WTC11 (cell line): Measurements from ENCODE around the gene ZXDC. TPM values are rescaled to one million over a fixed set of nuclear protein-coding genes. Genes with fewer than 3 reads are reported as not detected.

Experiments used
- ATAC-seq: fragments of 200-7000 bp; cut with Tn5 transposase; 2 replicates; pipeline ENCODE4 v1.10.0; 2021; ENCODE audit warnings: mild to moderate bottlenecking, moderate library complexity
- CTCF ChIA-PET: fragments of 300-600 bp; sonication (Branson Sonifier 250); formaldehyde crosslinking; loops from one replicate; lab custom pipeline; 2021; ENCODE audit warnings: antibody characterized with exemption; lab: Charles Lee
- POLR2A ChIA-PET: fragments of 350-600 bp; sonication (Branson Sonifier 250); formaldehyde crosslinking; loops from one replicate; lab custom pipeline; 2021; ENCODE audit warnings: antibody characterized with exemption; lab: Charles Lee
- DNase-seq: peaks from one replicate; pipeline ENCODE4 v3.0.0; 2021; ENCODE audit warnings: low spot score
- H3K27ac Mint-ChIP-seq: 2 replicates; pipeline ENCODE4 v1.8.0; 2021; ENCODE audit warnings: mixed read lengths
- H3K27me3 Mint-ChIP-seq: 2 replicates; pipeline ENCODE4 v1.8.0; 2021; ENCODE audit warnings: low read depth, mild to moderate bottlenecking, moderate library complexity, mixed read lengths
- H3K36me3 Mint-ChIP-seq: 2 replicates; pipeline ENCODE4 v1.8.0; 2021; ENCODE audit warnings: mixed read lengths
- H3K4me1 Mint-ChIP-seq: 2 replicates; pipeline ENCODE4 v1.8.0; 2022; ENCODE audit warnings: mixed read lengths
- H3K4me3 Mint-ChIP-seq: 2 replicates; pipeline ENCODE4 v1.8.0; 2021; ENCODE audit warnings: mild to moderate bottlenecking, moderate library complexity, mixed read lengths
- H3K9me3 Mint-ChIP-seq: 2 replicates; pipeline ENCODE4 v1.8.0; 2021; ENCODE audit warnings: mixed read lengths
- ATF1 ChIP-seq: sonication (generic); formaldehyde crosslinking; IDR thresholded peaks from 2 replicates; pipeline ENCODE4 v1.8.1; 2023; ENCODE audit warnings: mild to moderate bottlenecking, moderate library complexity, missing genetic modification reagents
- FOXP4 ChIP-seq: sonication (generic); formaldehyde crosslinking; IDR thresholded peaks from 2 replicates; pipeline ENCODE4 v1.8.0; 2022; ENCODE audit warnings: mild to moderate bottlenecking, missing genetic modification reagents
- IRF1 ChIP-seq: sonication (generic); formaldehyde crosslinking; IDR thresholded peaks from 2 replicates; pipeline ENCODE4 v1.8.0; 2023; ENCODE audit warnings: missing genetic modification reagents
- JAZF1 ChIP-seq: fragments of 250-450 bp; sonication (Bioruptor Pico); IDR thresholded peaks from 2 replicates; pipeline ENCODE4 v1.9.0; 2021; ENCODE audit warnings: moderate library complexity, mild to moderate bottlenecking, inconsistent platforms
- KAT7 ChIP-seq: sonication (generic); formaldehyde crosslinking; IDR thresholded peaks from 2 replicates; pipeline ENCODE4 v1.8.1; 2023; ENCODE audit warnings: missing genetic modification reagents, mild to moderate bottlenecking, borderline replicate concordance
- SP1 ChIP-seq: sonication (generic); formaldehyde crosslinking; conservative IDR thresholded peaks from 2 replicates; pipeline ENCODE4 v1.8.1; 2022; ENCODE audit warnings: missing genetic modification reagents
- TEAD1 ChIP-seq: sonication (generic); formaldehyde crosslinking; IDR thresholded peaks from 2 replicates; pipeline ENCODE4 v1.8.0; 2022; ENCODE audit warnings: mild to moderate bottlenecking, missing genetic modification reagents
- ZNF219 ChIP-seq: sonication (generic); formaldehyde crosslinking; IDR thresholded peaks from 2 replicates; pipeline ENCODE4 v1.8.0; 2023; ENCODE audit warnings: missing genetic modification reagents, mild to moderate bottlenecking, borderline replicate concordance
- ZNF263 ChIP-seq: sonication (generic); formaldehyde crosslinking; IDR thresholded peaks from 2 replicates; pipeline ENCODE4 v1.8.1; 2022; ENCODE audit warnings: low read depth, mild to moderate bottlenecking, moderate library complexity, missing genetic modification reagents
- total RNA-seq: library from RNA; stranded (reverse); gene quantifications from 3 replicates; pipeline ENCODE4 v1.2.3, GENCODE V29; 2021
- TF ChIP-seq, protein P1 (sequence below): sonication (generic); formaldehyde crosslinking; IDR thresholded peaks from 2 replicates; pipeline ENCODE4 v1.8.0; 2023; ENCODE audit warnings: missing genetic modification reagents, mild to moderate bottlenecking, borderline replicate concordance
- TF ChIP-seq, protein P2 (sequence below): sonication (generic); formaldehyde crosslinking; IDR thresholded peaks from 2 replicates; pipeline ENCODE4 v1.8.1; 2023; ENCODE audit warnings: mild to moderate bottlenecking, missing genetic modification reagents, borderline replicate concordance
- TF ChIP-seq, protein P3 (sequence below): sonication (generic); formaldehyde crosslinking; IDR thresholded peaks from 2 replicates; pipeline ENCODE4 v1.8.1; 2022; ENCODE audit warnings: low read depth, mild to moderate bottlenecking, moderate library complexity, missing genetic modification reagents, borderline replicate concordance
- TF ChIP-seq, protein P4 (sequence below): sonication (generic); formaldehyde crosslinking; IDR thresholded peaks from 2 replicates; pipeline ENCODE4 v1.8.1; 2022; ENCODE audit warnings: missing genetic modification reagents, borderline replicate concordance
- TF ChIP-seq, protein P5 (sequence below): sonication (generic); formaldehyde crosslinking; IDR thresholded peaks from 2 replicates; pipeline ENCODE4 v1.8.1; 2023; ENCODE audit warnings: mild to moderate bottlenecking, missing genetic modification reagents, moderate library complexity

The ZXDC gene
- total RNA-seq, 1 experiment from 2014 or later: 34.7 TPM

GRCh38 chr3:126397610-126398422 is 77.9 kb downstream of the ZXDC start:
- no peak overlapping the region for H3K27ac Mint-ChIP-seq
- ChIA-PET CTCF (no interaction called here), POLR2A (no interaction called here)
- TF ChIP-seq TEAD1 (no peak), ZNF263 (CRISPR knock-in tag) (no peak), KAT7 (CRISPR knock-in tag) (no peak), ZNF219 (CRISPR knock-in tag) (no peak), FOXP4 (CRISPR knock-in tag) (no peak)
- TF ChIP-seq, protein P1, sequence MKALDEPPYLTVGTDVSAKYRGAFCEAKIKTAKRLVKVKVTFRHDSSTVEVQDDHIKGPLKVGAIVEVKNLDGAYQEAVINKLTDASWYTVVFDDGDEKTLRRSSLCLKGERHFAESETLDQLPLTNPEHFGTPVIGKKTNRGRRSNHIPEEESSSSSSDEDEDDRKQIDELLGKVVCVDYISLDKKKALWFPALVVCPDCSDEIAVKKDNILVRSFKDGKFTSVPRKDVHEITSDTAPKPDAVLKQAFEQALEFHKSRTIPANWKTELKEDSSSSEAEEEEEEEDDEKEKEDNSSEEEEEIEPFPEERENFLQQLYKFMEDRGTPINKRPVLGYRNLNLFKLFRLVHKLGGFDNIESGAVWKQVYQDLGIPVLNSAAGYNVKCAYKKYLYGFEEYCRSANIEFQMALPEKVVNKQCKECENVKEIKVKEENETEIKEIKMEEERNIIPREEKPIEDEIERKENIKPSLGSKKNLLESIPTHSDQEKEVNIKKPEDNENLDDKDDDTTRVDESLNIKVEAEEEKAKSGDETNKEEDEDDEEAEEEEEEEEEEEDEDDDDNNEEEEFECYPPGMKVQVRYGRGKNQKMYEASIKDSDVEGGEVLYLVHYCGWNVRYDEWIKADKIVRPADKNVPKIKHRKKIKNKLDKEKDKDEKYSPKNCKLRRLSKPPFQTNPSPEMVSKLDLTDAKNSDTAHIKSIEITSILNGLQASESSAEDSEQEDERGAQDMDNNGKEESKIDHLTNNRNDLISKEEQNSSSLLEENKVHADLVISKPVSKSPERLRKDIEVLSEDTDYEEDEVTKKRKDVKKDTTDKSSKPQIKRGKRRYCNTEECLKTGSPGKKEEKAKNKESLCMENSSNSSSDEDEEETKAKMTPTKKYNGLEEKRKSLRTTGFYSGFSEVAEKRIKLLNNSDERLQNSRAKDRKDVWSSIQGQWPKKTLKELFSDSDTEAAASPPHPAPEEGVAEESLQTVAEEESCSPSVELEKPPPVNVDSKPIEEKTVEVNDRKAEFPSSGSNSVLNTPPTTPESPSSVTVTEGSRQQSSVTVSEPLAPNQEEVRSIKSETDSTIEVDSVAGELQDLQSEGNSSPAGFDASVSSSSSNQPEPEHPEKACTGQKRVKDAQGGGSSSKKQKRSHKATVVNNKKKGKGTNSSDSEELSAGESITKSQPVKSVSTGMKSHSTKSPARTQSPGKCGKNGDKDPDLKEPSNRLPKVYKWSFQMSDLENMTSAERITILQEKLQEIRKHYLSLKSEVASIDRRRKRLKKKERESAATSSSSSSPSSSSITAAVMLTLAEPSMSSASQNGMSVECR (CRISPR knock-in tag): no peak
- TF ChIP-seq, protein P2, sequence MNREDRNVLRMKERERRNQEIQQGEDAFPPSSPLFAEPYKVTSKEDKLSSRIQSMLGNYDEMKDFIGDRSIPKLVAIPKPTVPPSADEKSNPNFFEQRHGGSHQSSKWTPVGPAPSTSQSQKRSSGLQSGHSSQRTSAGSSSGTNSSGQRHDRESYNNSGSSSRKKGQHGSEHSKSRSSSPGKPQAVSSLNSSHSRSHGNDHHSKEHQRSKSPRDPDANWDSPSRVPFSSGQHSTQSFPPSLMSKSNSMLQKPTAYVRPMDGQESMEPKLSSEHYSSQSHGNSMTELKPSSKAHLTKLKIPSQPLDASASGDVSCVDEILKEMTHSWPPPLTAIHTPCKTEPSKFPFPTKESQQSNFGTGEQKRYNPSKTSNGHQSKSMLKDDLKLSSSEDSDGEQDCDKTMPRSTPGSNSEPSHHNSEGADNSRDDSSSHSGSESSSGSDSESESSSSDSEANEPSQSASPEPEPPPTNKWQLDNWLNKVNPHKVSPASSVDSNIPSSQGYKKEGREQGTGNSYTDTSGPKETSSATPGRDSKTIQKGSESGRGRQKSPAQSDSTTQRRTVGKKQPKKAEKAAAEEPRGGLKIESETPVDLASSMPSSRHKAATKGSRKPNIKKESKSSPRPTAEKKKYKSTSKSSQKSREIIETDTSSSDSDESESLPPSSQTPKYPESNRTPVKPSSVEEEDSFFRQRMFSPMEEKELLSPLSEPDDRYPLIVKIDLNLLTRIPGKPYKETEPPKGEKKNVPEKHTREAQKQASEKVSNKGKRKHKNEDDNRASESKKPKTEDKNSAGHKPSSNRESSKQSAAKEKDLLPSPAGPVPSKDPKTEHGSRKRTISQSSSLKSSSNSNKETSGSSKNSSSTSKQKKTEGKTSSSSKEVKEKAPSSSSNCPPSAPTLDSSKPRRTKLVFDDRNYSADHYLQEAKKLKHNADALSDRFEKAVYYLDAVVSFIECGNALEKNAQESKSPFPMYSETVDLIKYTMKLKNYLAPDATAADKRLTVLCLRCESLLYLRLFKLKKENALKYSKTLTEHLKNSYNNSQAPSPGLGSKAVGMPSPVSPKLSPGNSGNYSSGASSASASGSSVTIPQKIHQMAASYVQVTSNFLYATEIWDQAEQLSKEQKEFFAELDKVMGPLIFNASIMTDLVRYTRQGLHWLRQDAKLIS (CRISPR knock-in tag): no peak
- no peaks in the 10 kb centered on the region for H3K9me3 Mint-ChIP-seq
- no peak for DNase-seq
- no peak for ATAC-seq
- H3K4me3 Mint-ChIP-seq: no peak overlapping the region
- peaks cover 22% of the 10 kb centered on the region for H3K4me1 Mint-ChIP-seq
- H3K36me3 Mint-ChIP-seq: no peaks in the 10 kb centered on the region
- peaks cover 38% of the 10 kb centered on the region for H3K27me3 Mint-ChIP-seq

DNA sequence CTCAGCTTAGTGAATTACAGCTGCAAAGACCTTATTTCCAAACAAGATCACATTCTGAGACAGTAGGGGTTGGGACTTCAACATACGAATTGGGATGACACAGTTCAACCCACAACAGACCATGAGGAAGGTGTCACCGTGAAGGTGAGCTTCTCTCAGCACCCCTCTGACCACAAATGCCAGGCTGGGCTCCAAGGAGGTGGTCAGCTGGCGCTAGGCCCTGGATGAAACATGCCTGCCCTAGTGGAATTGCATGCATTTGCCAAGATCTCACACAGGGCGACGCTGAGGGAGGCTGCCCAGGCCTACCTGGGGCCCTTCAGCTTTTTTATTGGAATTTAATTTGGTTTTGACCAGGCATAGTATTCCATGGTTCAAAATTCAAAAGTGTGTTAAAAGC is 79.2 kb downstream of the ZXDC start:
- ATAC-seq: no peak
- no peak for TF ChIP-seq IRF1 (CRISPR knock-in tag)
- TF ChIP-seq ATF1 (CRISPR knock-in tag): no peak
- TF ChIP-seq JAZF1 (CRISPR knock-in tag): no peak
- TF ChIP-seq, protein P3, sequence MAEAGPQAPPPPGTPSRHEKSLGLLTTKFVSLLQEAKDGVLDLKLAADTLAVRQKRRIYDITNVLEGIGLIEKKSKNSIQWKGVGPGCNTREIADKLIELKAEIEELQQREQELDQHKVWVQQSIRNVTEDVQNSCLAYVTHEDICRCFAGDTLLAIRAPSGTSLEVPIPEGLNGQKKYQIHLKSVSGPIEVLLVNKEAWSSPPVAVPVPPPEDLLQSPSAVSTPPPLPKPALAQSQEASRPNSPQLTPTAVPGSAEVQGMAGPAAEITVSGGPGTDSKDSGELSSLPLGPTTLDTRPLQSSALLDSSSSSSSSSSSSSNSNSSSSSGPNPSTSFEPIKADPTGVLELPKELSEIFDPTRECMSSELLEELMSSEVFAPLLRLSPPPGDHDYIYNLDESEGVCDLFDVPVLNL: no peak
- TF ChIP-seq, protein P4, sequence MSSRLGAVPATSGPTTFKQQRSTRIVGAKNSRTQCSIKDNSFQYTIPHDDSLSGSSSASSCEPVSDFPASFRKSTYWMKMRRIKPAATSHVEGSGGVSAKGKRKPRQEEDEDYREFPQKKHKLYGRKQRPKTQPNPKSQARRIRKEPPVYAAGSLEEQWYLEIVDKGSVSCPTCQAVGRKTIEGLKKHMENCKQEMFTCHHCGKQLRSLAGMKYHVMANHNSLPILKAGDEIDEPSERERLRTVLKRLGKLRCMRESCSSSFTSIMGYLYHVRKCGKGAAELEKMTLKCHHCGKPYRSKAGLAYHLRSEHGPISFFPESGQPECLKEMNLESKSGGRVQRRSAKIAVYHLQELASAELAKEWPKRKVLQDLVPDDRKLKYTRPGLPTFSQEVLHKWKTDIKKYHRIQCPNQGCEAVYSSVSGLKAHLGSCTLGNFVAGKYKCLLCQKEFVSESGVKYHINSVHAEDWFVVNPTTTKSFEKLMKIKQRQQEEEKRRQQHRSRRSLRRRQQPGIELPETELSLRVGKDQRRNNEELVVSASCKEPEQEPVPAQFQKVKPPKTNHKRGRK (CRISPR knock-in tag): no peak
- TF ChIP-seq, protein P5, sequence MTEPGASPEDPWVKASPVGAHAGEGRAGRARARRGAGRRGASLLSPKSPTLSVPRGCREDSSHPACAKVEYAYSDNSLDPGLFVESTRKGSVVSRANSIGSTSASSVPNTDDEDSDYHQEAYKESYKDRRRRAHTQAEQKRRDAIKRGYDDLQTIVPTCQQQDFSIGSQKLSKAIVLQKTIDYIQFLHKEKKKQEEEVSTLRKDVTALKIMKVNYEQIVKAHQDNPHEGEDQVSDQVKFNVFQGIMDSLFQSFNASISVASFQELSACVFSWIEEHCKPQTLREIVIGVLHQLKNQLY (CRISPR knock-in tag): no peak
- no peak for TF ChIP-seq FOXP4 (CRISPR knock-in tag)
- no peak for TF ChIP-seq SP1 (CRISPR knock-in tag)
- TF ChIP-seq, all 79 proteins: peak for 0
- ChIA-PET CTCF (interaction anchor here (0.9 kb wide), 1 partner anchor 264 kb away, joined by 3 read pairs; no protein-coding TSS in a partner anchor), POLR2A (interaction anchor here (0.5 kb wide), 1 partner anchor 59 kb away, joined by 3 read pairs; no protein-coding TSS in a partner anchor)
- Mint-ChIP-seq H3K36me3 (no peaks in the 10 kb centered on the region), H3K4me3 (no peak overlapping the region), H3K9me3 (no peaks in the 10 kb centered on the region), H3K4me1 (peaks cover 11% of the 10 kb centered on the region), H3K27ac (no peak overlapping the region), H3K27me3 (peaks cover 46% of the 10 kb centered on the region)
- DNase-seq: no peak
